Stimulated activated CD4-positive, alpha-beta T cell treated with anti-CD3 and anti-CD28 coated beads, Interleukin-2, amount 100 ng/mL, for 24 hours (primary cell): Measurements from ENCODE around the gene RPUSD4.

Experiments
- DNase-seq, 2 donors: peaks; one replicate each; pipeline ENCODE4 v3.0.0-alpha.2; 2020

Gene RPUSD4

DNA sequence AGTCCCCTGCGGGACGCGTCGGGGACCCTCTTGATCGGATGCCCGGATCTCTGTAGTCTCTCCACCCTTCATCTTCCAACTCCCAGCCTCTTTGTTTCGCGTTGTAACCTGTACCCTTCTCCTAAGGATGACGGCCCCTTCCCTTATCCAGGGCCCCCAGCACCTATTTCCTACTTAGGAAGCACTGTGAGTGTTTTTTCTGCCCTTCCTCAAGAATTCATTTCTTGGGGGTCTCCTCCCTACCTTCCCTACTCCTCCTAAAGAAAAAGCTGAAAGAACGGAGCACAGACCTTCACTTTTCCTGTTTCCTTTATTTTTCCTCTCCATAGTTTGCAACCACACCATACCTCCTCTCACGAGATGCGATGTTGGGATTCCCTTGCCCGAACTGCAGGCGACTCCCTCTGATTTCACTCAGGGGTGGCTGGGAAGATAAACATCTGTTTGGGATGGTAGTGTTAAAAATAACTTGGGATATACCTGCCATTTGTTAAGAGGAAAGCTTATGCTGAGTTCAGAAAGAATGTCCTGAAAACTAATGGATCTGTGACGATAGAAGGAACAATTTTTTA is 725 bp upstream of the RPUSD4 start:
- no peak for DNase-seq

DNA sequence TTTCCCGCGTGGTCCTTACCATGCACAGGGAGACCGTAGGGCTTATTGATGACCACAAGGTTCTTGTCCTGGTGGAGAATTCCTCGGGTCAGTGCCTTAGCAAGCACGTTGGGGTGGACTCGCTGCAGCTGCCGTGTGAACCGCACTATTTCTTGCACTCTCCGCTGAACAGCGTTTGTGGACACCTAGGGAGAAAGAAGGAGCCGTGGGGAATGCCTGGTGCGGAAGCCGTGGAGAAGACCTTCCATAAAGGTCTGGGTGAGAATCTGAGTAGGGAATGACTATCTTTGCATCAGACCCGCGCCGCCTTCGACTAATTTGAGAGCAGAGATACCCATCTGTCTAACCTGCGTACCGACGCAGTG is 597 bp downstream of the RPUSD4 start:
- DNase-seq: no peak

DNA sequence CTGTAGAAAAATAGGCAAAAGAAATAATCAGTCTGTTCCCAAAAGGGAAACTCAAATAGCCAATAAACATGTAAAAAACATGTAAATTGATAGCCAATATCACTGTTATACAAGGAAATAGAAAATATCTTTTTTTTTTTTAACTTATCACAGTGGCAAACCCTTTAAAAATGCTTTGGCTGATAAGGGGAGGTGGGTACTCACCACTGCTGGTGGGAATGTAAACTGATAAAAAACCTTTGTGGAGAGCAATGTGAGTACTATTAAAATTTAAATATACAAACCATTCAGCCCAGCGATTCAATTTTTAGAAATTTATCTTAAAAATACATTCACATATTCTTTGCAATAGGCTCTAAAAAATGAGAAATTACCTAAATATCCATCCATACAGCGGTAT is 3.6 kb downstream of the RPUSD4 start:
- DNase-seq: no peak

DNA sequence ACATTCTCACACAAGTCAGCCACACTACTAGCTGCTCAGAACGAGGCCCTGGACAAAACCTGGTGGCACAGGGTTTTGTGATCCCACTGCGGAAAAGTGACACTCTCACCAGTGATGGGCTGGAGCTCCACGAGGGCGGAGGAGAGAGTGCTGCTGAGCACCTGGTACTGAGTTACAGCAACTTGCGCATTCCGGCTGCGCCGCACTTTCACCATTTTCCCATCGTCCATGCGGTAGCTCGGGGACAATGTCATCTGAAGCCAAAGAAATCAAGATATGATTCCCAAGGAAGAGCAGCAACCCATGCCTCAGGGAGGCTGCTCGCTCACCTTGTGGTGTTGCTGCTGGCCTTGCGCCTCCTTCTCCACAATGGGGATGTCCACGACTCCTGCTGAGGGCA is 6.1 kb downstream of the RPUSD4 start:
- no peak for DNase-seq

DNA sequence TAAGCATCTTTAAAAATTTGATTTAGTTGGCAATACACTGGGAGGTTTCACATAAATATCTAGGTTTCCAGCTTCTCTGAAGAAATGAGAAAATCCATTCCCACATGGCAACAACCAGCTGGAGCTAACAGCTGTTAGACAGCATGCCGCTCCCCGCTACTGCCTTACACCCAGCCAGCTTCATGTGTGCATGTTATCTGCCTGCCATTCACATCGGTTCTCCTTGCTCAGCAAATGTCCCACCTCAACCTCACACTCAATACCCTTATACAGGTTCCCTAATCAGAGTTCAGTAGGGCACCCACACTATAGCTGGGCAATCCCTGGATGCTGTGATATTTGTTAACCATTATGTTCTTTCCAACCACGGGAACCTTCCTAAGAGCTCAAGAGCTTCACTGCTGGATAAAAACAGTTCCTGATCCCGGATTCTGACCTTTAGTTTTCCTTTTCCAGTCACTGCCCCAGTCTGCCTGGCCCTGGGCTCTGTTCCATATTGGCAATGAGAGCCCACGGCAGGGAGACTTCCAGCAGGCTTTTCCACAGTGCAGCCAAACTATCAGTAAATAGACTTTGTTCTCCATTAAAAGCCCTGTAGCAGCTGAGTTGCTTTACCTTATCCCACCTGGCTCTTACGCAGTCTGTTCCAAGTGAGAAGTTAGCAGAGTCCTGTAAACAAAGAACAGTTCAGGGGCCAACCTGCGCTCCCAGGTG is 8.6 kb downstream of the RPUSD4 start:
- DNase-seq: no peak

DNA sequence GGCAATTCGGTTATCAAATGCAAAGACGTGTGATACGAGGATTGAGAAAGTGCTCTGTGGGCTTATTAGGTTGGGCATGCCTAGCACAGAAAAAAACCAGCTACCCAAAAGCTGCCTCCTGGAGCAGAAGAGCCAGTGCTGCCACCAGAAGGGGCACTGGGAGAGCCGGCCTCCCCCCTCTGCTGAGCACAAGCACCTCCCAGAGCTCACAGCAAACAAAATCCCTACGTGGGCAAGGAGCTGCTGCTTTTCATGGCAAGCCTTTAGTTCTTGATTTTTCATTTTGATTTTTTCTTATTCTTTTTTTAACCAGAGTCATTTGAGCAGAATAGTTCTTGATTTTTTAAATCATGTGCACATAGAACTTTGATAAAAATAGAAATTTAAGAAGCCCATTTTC is 12.8 kb downstream of the RPUSD4 start:
- no peak for DNase-seq

DNA sequence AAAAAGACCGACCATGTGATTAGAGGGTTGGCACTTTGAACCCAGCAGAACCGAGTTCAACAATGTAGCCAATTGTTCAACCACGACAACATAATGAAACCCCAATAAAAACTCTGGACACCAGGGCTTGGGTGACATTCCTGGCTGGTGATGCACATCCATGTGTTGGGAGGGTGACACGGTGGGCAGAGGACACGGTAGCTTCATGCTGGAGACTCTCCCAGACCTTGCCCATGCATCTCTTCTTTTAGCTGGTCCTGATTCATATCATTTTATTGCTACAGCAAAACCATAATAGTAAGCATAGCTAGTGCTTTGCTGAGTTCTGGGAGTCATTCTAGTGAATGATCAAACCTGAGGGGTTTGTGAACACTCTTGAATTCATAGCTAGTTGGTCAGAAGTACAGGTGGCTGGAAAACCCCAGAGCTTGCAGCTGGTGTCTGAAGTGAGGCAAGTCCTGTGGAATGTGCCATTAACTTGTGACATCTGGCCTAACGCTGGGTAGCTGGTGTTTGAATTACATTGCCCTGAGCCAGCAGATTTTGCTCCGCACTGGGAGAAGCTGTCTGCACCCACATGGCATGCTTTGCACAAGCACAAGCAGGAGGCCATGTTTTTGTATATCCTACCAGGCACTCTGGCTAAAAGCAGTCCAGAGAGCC is 14.0 kb downstream of the RPUSD4 start:
- no peak for DNase-seq

DNA sequence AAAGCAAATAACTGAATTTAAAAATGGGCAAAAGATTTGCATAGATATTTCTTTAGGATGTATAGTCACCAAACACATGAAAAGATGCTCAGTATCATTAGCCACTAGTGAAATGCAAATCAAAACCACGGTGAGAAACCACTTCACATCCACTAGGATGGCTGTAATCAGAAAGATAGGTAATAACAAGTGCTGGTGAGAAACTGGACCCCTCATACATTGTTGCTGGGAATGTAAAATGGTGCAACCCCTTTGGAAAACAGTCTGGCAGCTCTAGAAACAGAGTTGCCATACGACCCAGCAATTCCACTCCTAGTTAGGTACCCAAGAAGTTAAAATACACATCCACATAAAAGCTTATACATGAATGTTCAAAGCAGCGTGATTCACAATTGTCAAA is 16.3 kb downstream of the RPUSD4 start:
- DNase-seq: no peak

DNA sequence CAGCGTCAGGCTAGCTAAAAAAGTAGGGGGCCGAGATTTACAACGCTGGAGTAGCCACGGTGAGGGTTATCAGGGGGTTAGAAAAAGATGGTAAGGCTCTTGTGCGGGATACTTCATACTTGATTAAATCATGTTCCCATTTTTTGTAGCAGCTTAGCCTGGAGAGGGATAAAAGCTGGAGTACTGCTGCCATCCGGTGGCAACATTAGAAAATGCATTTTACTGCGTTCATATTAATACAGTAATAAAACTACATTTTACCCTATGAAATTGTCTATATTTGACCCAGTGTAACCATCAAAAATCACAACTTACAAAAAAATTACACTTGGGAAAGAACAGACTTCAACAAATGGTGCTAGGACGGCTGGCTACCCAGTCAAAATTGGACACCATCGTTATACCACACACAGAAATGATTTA is 17.3 kb downstream of the RPUSD4 start:
- peak; percentile 37 to 40 for DNase-seq

DNA sequence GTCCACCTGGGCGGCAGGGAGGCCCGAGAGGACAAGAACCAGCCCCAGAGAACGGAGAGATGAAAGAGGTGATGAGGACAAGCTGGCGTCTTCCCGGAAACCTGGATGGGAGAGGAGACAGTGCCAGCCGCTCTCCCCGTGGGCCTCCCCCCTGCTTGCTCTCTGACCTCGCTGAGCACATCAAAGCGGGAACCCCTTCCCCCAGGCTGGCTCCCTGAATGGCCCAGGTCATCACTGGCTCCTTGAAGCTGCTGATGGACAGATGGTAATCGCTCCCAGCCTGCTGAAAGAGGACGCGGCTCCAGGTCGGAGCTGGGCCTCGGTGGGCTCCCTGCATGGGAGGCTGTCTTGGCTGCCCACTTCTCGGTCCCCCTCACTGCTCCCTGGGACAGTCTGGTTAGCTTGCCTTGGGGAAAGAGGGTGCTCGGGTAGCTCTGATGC is 18.4 kb downstream of the RPUSD4 start:
- no peak for DNase-seq

DNA sequence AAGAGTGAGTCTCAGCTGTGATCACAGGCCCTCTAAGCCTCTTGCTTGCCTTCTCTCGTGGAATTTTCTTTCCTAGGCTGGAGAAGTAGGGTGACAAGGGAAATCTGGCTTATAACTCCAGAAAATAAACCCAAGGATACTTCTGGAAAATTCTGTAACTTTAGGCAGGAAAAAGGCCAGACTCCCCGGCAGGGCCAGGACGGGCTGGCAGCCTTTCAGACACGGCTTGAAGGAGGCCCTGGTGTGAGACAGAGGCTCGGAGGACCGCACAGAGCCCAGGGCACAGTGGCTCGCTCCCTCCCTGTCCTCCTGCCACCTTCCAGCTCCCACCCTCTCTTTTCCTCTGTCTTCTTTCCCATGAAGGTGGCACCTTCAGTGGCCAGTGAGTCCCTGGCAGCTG is 19.1 kb downstream of the RPUSD4 start:
- no peak for DNase-seq

DNA sequence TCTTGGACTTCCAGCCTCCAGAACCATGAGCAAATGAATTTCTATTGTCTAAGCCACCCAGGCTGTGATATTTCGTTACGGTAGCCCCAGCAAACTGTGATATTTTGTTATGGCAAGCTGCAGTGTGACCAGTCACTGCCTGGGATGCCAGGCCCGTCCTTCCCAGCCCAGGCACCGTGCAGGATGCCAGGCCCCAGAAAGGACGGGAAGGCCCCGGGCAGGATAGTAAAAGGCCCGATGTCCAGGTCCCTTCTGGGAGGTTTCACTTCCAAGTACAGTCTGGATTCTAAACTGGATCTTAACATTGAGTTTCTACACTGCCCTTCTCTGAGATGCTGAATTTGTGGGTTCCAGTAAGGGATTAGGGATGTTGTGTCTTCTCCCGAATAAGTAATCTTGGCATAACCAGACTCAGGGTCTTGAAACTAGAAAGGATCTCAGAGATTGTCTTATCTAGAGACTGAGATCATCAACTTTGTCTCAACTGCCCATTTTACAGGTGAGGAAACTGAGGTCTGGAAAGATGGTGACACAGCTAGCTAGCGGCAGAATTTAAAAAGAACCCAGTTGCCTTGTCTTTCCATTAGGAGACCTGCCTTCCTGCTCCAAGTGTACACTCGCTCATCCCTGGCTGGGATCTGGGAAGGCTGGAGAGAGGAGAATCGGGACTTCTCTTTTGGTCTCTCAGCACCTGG is 19.9 kb downstream of the RPUSD4 start:
- DNase-seq: no peak

DNA sequence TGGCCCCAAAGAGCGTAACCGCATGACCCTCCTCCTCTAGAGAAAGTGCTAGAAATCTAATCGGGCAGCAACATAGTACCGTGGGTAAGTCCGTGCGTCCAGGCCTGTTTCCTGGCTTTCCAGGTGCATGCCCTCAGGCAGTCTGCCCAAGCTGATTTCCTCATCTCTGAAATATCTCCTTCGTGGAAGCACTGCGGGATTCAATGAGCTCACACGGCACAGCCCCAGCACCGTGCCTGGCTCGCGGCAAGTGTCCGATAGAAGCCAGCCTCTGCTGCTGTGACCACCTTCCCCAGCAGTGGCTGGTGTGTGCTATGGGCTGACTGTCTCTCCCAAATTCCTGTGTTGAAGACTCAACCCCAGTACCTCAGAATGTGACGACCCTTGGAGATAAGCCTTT is 20.7 kb downstream of the RPUSD4 start:
- DNase-seq: no peak

DNA sequence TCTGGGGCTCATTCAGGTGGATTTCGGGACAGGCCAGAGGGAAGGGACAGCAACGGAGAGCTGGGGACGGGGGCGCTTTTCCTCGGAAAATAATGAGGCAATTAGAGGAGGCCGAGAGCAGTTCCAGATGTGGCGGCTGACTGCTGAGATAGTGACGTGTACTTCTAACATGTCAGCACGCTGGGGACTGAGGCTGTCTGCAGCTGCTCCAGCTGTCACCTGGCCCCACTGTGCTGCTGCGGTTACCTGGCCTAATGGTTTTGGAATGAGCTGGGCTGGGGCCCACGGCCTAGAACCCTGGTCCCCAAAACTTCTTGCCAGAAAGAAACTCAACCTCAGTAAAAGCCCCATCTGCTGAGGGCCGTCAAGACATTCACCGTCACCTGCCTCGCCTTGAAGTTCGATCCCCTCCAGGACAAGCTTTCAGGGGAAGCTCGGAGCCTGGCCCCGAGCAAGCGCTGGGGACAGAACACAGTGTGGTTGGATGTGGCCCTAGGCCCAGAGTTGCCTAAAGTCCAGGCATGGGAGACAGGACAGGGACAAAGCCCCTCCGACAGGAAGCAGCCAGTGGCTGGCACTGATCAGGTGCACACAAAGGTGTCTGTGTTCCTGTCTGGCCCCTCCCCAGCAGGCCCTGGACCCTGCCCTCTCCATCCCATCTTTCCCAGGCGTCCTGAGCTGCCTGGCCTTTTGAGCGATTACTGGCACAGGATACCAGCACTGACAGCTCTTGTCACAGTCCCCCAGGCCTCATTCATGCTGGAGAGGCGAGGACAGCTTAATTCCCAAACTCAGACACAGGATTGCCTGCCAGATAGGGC is 22.1 kb downstream of the RPUSD4 start:
- DNase-seq: no peak

DNA sequence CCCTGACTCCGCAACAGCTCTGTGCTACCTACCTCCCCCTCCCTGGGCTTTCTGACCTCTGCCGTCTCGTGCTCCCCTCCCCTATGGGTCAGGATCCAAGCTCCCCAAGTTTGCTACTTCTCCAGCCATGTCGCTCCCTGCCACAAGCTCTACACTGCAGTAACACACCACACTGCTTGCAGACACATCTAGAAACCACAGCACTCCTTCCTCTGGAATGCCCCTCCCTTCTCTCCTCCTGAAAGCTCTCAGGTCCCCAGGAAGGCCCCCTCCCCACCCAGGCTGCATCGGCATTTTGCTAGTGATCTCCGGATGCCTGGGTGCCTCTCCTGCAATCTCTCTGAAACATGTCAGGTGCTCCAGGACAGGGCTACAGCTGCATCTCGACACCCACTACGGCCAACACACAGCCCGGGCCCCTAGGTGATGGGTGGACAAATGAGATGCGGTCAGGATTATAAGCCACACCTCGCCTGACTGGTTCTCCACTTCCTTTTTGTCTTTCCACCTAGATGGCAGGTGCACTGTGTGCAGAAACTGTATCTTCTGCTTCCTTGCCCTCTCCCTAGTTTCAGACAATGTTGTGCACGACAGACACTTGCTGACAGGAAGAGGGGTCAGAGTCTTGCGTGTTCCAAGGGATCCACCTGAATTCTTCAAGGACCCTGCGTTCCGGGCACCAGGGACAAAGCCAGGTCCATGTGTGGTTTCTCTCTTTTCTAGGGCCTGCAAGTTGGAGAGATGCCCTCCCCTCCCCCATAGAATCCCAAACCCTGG is 22.9 kb downstream of the RPUSD4 start:
- DNase-seq: no peak

DNA sequence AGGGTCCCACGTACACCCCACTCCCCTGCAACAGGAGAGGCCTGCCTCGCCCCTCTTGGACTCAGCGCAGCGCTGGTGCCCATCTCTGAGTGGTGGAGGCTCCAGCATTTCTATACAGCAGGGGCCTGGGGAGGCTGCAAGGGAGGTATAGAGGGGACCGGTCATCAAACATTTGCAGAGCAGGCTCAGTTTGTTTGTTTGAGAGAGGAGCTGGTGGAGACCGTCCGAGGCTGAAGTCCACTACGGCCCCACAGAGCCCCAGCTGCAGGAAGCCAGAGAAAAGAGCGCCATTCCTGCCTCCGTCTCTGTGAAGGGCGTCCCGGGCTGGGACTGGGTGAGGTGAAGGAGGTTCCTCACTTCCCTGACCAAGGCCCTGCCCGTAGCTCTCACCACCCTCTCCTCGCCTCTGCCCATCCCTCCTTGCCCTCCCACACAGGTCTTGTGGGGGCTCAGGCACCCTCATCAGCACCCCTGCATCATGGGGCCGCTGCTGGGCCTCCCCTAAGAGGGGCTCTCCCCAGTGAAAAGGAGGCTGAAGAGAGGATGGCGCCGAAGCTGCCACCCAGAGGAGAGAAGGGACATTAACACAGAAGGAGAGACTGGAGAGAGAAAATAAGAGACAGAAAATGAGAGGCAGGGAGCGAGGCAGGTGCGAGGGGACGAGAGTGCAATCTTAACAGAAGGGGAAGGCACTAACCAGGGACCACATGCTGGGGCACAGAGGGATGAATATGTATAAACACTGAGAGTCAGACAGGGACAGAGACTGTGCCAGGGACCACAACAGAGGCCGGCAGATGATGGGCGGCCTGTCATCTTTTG is 24.5 kb downstream of the RPUSD4 start:
- DNase-seq: no peak

DNA sequence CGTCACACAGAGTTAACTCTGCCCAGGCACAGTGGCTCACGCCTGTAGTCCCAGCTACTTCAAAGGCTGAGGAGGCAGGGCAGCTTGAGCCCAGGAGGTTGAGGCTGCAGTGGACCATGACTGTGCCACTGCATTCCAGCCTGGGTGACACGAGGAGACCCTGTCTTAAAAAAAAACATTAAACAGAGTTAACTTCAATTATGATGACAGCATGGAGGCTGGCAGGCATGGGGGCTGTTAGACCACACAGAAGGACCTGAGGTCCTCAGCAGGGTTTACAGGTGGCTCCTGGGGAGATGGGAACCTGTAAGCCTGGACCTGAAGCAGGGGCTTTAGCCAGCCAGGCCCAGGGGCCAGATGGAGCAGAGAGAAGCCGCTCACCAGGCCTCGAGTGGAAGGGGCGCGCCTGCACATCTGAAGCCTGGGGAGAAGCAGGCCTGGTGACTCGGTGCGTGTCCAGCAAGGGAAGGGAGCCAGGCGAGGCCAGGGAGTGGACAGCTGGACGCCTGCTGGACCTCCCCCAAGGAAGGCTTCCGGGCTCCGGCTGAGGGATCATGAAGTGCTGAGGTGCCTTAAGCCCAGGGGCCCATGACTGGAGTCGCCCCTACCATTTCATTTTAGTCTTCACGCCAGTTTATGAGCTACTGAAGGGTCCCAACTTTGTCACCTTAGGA is 25.3 kb downstream of the RPUSD4 start:
- DNase-seq: no peak

DNA sequence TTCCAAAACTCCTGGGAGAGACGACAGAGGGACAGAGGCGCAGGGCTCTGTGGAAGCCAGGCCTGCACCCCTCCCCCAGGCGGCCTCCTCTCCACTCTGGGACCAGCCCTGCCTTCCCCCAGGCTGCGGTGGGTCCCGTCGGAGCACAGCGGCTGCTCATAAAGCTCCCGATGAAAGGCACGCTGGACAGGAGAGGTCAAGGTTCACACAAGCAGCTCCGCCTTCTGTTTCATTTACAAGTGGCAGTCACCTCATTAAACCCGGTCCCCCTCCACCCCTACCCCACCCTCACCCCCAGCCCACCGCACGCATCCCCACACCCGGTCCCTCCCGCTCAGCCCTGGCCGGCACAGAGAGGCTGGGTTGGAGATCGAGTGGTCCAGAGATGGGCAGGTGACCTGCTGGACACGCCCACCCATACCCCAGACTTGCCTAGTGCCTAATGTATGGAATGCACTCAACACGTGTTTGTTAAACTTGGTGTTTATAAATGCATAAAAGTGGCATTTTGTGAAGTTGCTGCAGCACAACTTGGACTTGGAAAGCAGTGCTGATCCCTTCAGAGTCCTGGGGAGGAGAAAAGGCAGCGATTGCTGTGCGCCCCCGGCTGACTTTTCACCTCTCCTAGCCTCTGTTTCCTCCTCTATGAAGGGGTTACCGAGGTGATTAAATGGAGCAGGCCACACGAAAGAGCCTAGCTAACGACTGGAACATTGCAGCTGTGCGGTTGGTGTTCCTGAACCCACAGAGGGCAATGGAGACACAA is 26.0 kb downstream of the RPUSD4 start:
- DNase-seq: no peak

DNA sequence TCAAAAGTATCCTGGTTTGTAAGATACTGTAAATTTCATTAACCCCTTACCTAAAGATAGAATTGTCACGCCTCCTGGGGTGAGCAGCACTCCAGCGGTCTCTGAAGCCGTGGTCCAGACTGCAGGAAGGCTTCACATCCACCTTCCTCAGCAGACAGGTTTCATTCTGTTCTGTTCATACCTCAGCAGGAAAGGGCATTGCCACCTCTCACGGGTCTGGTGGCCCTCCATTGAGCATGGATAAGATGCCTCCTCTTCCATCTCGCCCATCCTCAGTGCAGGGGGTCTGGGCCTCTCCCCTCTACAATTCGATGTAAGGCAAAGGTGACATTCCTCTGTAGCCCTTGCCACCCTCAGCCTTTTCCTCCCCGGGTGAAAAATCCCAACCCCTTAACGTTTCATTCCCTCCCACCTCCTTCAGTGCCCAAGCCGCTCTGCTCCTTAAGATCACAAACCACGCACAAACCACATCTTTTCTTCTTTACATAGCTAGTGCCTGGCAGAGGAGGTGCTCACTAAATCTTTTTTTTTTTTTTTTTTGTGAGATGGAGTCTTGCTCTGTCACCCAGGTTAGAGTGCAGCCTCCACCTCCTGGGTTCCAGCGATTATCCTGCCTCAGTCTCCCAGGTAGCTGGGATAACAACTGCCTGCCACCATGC is 28.5 kb downstream of the RPUSD4 start:
- no peak for DNase-seq
